HepG2 (cell line): ENCODE results near the gene NOXA1.

Source experiments
- CREM ChIP-seq, 2 experiments: sonication (generic) in 1 of 2; formaldehyde crosslinking in 1 of 2; IDR thresholded peaks; 2 replicates each; pipeline versions ENCODE4 v1.4.0 to v1.6.1; 2016 to 2020; ENCODE audit warnings: antibody characterized with exemption in 1 of 2, mild to moderate bottlenecking in 1 of 2, missing genetic modification reagents in 1 of 2
- CTCF ChIP-seq: sonication (generic); formaldehyde crosslinking; IDR thresholded peaks from 2 replicates; pipeline ENCODE4 v1.5.0; 2020; ENCODE audit warnings: mild to moderate bottlenecking, missing genetic modification reagents, moderate library complexity
- LBX2 ChIP-seq: sonication (generic); formaldehyde crosslinking; IDR thresholded peaks from 2 replicates; pipeline ENCODE4 v1.5.0; 2020; ENCODE audit warnings: missing genetic modification reagents, mild to moderate bottlenecking, borderline replicate concordance
- PBX3 ChIP-seq: sonication (generic); formaldehyde crosslinking; IDR thresholded peaks from 2 replicates; pipeline ENCODE4 v1.8.1; 2023; ENCODE audit warnings: missing genetic modification reagents, inconsistent platforms, borderline replicate concordance
- ZBTB8A ChIP-seq: sonication (generic); formaldehyde crosslinking; IDR thresholded peaks from 2 replicates; pipeline ENCODE4 v1.4.0; 2020; ENCODE audit warnings: mild to moderate bottlenecking, low read depth, missing genetic modification reagents, borderline replicate concordance
- TF ChIP-seq, protein P1 (sequence below): sonication (generic); formaldehyde crosslinking; IDR thresholded peaks from 2 replicates; pipeline ENCODE4 v1.5.0; 2020; ENCODE audit warnings: missing genetic modification reagents
- TF ChIP-seq, protein P2 (sequence below): sonication (generic); formaldehyde crosslinking; IDR thresholded peaks from 2 replicates; pipeline ENCODE4 v1.4.0; 2020; ENCODE audit warnings: low read depth, mild to moderate bottlenecking, missing genetic modification reagents
- TF ChIP-seq, protein P3 (sequence below): sonication (generic); formaldehyde crosslinking; IDR thresholded peaks from 2 replicates; pipeline ENCODE4 v1.4.0; 2020; ENCODE audit warnings: missing genetic modification reagents

DNA sequence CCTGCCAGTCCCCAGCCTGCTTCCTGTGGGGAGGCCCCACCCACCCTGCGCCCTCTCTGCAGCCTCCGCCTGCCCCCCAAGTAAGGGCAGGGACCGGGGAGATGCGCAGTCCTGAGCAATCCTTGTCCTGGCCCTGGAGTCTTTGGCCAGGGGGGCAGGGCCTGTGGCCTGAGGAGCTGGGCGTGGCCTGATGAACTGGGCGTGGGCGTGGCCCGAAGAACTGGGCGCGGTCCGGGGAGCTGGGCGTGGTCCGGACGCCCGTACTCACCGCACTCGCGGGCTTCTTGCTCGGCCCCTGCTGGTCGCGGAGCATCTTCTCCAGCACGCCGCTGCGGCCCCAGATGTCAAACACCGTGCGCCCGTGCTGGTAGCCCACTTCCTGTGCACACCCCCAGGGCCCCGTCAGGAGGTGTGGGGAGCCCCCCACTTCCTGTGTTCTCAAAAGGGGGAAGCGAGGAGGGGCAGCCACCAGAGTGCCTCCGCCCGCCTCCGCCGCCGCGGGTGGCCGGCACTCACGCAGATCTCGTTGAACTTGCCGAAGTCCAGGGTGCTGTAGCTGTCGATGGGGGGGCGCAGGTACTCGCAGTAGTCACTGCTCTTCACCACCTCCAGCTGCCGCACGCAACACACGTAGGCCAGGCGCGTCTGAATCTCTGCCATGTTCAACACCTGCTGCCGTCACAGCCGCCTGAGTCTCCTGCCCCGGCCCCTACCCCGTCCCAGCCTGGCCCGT, 38.6 kb downstream of the NOXA1 start:
- TF ChIP-seq CTCF (CRISPR knock-in tag): no peak
- TF ChIP-seq, protein P1, sequence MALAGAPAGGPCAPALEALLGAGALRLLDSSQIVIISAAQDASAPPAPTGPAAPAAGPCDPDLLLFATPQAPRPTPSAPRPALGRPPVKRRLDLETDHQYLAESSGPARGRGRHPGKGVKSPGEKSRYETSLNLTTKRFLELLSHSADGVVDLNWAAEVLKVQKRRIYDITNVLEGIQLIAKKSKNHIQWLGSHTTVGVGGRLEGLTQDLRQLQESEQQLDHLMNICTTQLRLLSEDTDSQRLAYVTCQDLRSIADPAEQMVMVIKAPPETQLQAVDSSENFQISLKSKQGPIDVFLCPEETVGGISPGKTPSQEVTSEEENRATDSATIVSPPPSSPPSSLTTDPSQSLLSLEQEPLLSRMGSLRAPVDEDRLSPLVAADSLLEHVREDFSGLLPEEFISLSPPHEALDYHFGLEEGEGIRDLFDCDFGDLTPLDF (CRISPR knock-in tag): no peak
- TF ChIP-seq, protein P2, sequence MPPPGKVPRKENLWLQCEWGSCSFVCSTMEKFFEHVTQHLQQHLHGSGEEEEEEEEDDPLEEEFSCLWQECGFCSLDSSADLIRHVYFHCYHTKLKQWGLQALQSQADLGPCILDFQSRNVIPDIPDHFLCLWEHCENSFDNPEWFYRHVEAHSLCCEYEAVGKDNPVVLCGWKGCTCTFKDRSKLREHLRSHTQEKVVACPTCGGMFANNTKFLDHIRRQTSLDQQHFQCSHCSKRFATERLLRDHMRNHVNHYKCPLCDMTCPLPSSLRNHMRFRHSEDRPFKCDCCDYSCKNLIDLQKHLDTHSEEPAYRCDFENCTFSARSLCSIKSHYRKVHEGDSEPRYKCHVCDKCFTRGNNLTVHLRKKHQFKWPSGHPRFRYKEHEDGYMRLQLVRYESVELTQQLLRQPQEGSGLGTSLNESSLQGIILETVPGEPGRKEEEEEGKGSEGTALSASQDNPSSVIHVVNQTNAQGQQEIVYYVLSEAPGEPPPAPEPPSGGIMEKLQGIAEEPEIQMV (CRISPR knock-in tag): no peak
- no peak for TF ChIP-seq PBX3
- TF ChIP-seq LBX2: no peak
- TF ChIP-seq, protein P3, sequence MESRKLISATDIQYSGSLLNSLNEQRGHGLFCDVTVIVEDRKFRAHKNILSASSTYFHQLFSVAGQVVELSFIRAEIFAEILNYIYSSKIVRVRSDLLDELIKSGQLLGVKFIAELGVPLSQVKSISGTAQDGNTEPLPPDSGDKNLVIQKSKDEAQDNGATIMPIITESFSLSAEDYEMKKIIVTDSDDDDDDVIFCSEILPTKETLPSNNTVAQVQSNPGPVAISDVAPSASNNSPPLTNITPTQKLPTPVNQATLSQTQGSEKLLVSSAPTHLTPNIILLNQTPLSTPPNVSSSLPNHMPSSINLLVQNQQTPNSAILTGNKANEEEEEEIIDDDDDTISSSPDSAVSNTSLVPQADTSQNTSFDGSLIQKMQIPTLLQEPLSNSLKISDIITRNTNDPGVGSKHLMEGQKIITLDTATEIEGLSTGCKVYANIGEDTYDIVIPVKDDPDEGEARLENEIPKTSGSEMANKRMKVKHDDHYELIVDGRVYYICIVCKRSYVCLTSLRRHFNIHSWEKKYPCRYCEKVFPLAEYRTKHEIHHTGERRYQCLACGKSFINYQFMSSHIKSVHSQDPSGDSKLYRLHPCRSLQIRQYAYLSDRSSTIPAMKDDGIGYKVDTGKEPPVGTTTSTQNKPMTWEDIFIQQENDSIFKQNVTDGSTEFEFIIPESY (CRISPR knock-in tag): peak; percentile 92
- TF ChIP-seq CREM (IDR thresholded peaks at IDR 0.05): no peak
- TF ChIP-seq CREM (CRISPR knock-in tag; IDR thresholded peaks at IDR 0.05): no peak
- no peak for TF ChIP-seq ZBTB8A (CRISPR knock-in tag)
